Endothelial cell of hepatic sinusoid (primary cell): ENCODE data around the gene XRCC2.
"Not testable (repeated sequence)": the region's sequence is repeated elsewhere in the genome, so short reads cannot be mapped to it uniquely, and the experiment has no call there.

Source experiments
- in situ Hi-C: cut with HindIII; loops from 2 replicates; pipeline ENCODE4 v1.10.0; 2017; ENCODE audit warnings: low sequenced_read_pairs

The XRCC2 gene

GRCh38 chr7:152675759-152676636 lies at the start of gene XRCC2:
Gene XRCC2, minus strand, starts transcription at chr7:152676141. Its CDS starts 62 bp downstream, at chr7:152676079.
- in situ Hi-C loops = no loop called here

- in situ Hi-C loops = loop anchor here (10.0 kb wide), 1 partner anchor 131 kb away; no protein-coding TSS in a partner anchor
These were observed 47.4 kb upstream of the XRCC2 start for GRCh38 chr7:152723364-152723763.

- in situ Hi-C loops = not testable (repeated sequence)
These were observed 36.6 kb upstream of the XRCC2 start for GRCh38 chr7:152712412-152713042.

GRCh38 chr7:152711444-152711944 lies 35.6 kb upstream of the XRCC2 start:
- in situ Hi-C loops = no loop called here

- in situ Hi-C loops = no loop called here
These were observed 34.2 kb upstream of the XRCC2 start for GRCh38 chr7:152710153-152710442.

- in situ Hi-C loops = no loop called here
These were observed 33.6 kb upstream of the XRCC2 start for GRCh38 chr7:152709287-152710152.

GRCh38 chr7:152704796-152705384 lies 28.9 kb upstream of the XRCC2 start:
- in situ Hi-C loops = no loop called here

- in situ Hi-C loops = no loop called here
These were observed 23.1 kb upstream of the XRCC2 start for GRCh38 chr7:152699079-152699478.

- in situ Hi-C loops = not testable (repeated sequence)
These were observed 21.5 kb upstream of the XRCC2 start for GRCh38 chr7:152697268-152697974.

GRCh38 chr7:152692196-152692595 lies 16.3 kb upstream of the XRCC2 start:
- in situ Hi-C loops = not testable (repeated sequence)

GRCh38 chr7:152683297-152683696 lies 7.4 kb upstream of the XRCC2 start:
- in situ Hi-C loops = no loop called here

GRCh38 chr7:152677808-152678670 lies 2.1 kb upstream of the XRCC2 start:
- in situ Hi-C loops = no loop called here

GRCh38 chr7:152674860-152675758 lies 832 bp downstream of the XRCC2 start:
- in situ Hi-C loops = no loop called here

- in situ Hi-C loops = no loop called here
These were observed 2.0 kb downstream of the XRCC2 start for GRCh38 chr7:152673897-152674296.

GRCh38 chr7:152672626-152673025 lies 3.3 kb downstream of the XRCC2 start:
- in situ Hi-C loops = no loop called here

GRCh38 chr7:152669758-152670157 lies 6.2 kb downstream of the XRCC2 start:
- in situ Hi-C loops = no loop called here

GRCh38 chr7:152668975-152669374 lies 7.0 kb downstream of the XRCC2 start:
- in situ Hi-C loops = no loop called here

- in situ Hi-C loops = no loop called here
These were observed 8.0 kb downstream of the XRCC2 start for GRCh38 chr7:152667958-152668357.
